Activated CD8-positive, alpha-beta T cell treated with anti-CD3 and anti-CD28 coated beads, Interleukin-2, amount 10 ng/mL, durations not matched to agents 7 days and 5 days (primary cell): Measurements from ENCODE around the gene ZNF282. TPM values are rescaled to one million over a fixed set of nuclear protein-coding genes. Genes with fewer than 3 reads are reported as not detected.

ENCODE experiments used
- ATAC-seq: fragments of 150-1000 bp; cut with Tn5 transposase; one replicate; pipeline ENCODE4 v1.10.0; 2021; ENCODE audit warnings: moderate library complexity
- CTCF ChIA-PET: fragments of 350-600 bp; sonication (Branson Sonifier 250); formaldehyde crosslinking; loops from one replicate; lab custom pipeline; 2021; ENCODE audit warnings: antibody characterized with exemption; lab: Charles Lee
- POLR2A ChIA-PET: fragments of 350-600 bp; sonication (Branson Sonifier 250); formaldehyde crosslinking; loops from one replicate; lab custom pipeline; 2021; ENCODE audit warnings: antibody characterized with exemption; lab: Charles Lee
- DNase-seq: peaks from one replicate; pipeline ENCODE4 v3.0.0-alpha.2; 2020
- H3K27ac Mint-ChIP-seq: one replicate; pipeline ENCODE4 v1.8.0; 2021; ENCODE audit warnings: mild to moderate bottlenecking, mixed read lengths
- H3K27me3 Mint-ChIP-seq: one replicate; pipeline ENCODE4 v1.8.0; 2021; ENCODE audit warnings: low read depth, mixed read lengths
- H3K36me3 Mint-ChIP-seq: one replicate; pipeline ENCODE4 v1.8.0; 2021; ENCODE audit warnings: low read depth, mixed read lengths
- H3K4me1 Mint-ChIP-seq: one replicate; pipeline ENCODE4 v1.8.0; 2021; ENCODE audit warnings: low read depth, mixed read lengths
- H3K4me3 Mint-ChIP-seq: one replicate; pipeline ENCODE4 v1.8.0; 2021; ENCODE audit warnings: mild to moderate bottlenecking, mixed read lengths
- H3K9me3 Mint-ChIP-seq: one replicate; pipeline ENCODE4 v1.8.0; 2022; ENCODE audit warnings: mixed read lengths; ENCODE audit not compliant: insufficient read depth
- total RNA-seq, 2 experiments: library from RNA; stranded (reverse); gene quantifications; one replicate each; pipeline ENCODE4 v1.2.3, GENCODE V29; 2021

The ZNF282 gene
- total RNA-seq, 2 experiments from 2014 or later = 28.4 to 30.6 TPM

- DNase-seq (no peak), ATAC-seq (no peak)
- Mint-ChIP-seq H3K4me1 (peaks cover 50% of the 10 kb centered on the region), H3K27me3 (no peaks in the 10 kb centered on the region), H3K4me3 (peak overlapping the region; percentile 83), H3K36me3 (peaks cover 25% of the 10 kb centered on the region), H3K9me3 (no peaks in the 10 kb centered on the region), H3K27ac (peak overlapping the region; percentile 78)
- ChIA-PET CTCF (interaction anchor here (0.6 to 2.5 kb wide), 16 partner anchors 8 to 431 kb away, joined by 3 to 22 read pairs (median 4); partner anchors contain the start of genes ZNF398 and ZNF783), POLR2A (interaction anchor here (0.8 to 2.5 kb wide), 5 partner anchors 9 to 69 kb away, joined by 3 to 16 read pairs (median 6); partner anchors contain the start of genes ZNF398 and ZNF425)
Observed at GRCh38 chr7:149194799-149195179, 557 bp upstream of the ZNF282 start.

- ChIA-PET POLR2A (interaction anchor here (0.7 to 2.5 kb wide), 5 partner anchors 8 to 1923 kb away, joined by 3 to 16 read pairs (median 4); partner anchors contain the start of gene ZNF398), CTCF (interaction anchor here (0.7 to 2.5 kb wide), 11 partner anchors 10 to 546 kb away, joined by 3 to 22 read pairs (median 5); partner anchors contain the start of genes ZNF398 and ZNF783)
- ATAC-seq = peak; percentile 17
- Mint-ChIP-seq H3K36me3 (peaks cover 36% of the 10 kb centered on the region), H3K4me3 (peak overlapping the region; percentile 87), H3K9me3 (no peaks in the 10 kb centered on the region), H3K27ac (peak overlapping the region; percentile 85), H3K27me3 (no peaks in the 10 kb centered on the region), H3K4me1 (peaks cover 48% of the 10 kb centered on the region)
- DNase-seq = peak; percentile 25
Observed at GRCh38 chr7:149196151-149196704, 882 bp downstream of the ZNF282 start.

DNA sequence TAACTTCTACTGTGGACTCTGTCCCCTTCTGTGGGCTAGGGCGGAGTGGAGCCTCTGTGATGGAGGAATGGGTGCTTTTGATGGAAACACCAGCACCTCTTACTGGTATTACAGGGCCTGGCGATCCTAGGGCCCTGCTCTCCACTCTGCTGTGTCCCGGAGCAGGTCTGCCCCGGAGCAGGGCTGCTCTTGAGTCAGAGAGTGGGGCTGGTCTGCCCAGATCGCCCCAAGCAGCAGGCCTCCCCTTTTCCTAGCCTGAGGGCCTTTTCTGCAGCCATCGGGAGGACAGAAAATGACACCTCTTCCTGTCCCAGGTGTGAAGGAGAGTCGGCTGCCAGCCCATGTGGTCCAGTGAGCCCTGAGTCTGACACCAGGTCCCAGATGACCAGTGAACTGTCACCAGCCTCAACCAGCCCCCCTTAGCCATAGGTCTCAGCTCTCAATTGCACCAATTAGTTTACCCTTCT, 1.4 kb downstream of the ZNF282 start:
- CTCF ChIA-PET = interaction anchor here (1.4 to 2.5 kb wide), 2 partner anchors 49 to 71 kb away, joined by 4 to 22 read pairs; partner anchors contain the start of gene ZNF398
- POLR2A ChIA-PET = interaction anchor here (0.7 to 2.5 kb wide), 2 partner anchors 49 to 1923 kb away, joined by 3 to 16 read pairs; partner anchors contain the start of gene ZNF398
- H3K36me3 Mint-ChIP-seq = peaks cover 39% of the 10 kb centered on the region

GRCh38 chr7:149197675-149198074, 2.3 kb downstream of the ZNF282 start:
- CTCF ChIA-PET = interaction anchor here (1.1 kb wide), 1 partner anchor 72 kb away, joined by 3 read pairs; no protein-coding TSS in a partner anchor
- no peak for ATAC-seq
- peaks cover 42% of the 10 kb centered on the region for H3K36me3 Mint-ChIP-seq

More for the DNA sequence above, 1.4 kb downstream of the ZNF282 start:
- ATAC-seq (peak; percentile 10), DNase-seq (no peak)
- Mint-ChIP-seq H3K27me3 (no peaks in the 10 kb centered on the region), H3K27ac (peak overlapping the region; percentile 85), H3K4me3 (peak overlapping the region; percentile 87), H3K4me1 (peaks cover 45% of the 10 kb centered on the region), H3K9me3 (no peaks in the 10 kb centered on the region)

GRCh38 chr7:149198161-149198816, 2.9 kb downstream of the ZNF282 start:
- Mint-ChIP-seq H3K4me3 (no peak overlapping the region), H3K36me3 (peaks cover 48% of the 10 kb centered on the region), H3K4me1 (peaks cover 53% of the 10 kb centered on the region), H3K9me3 (no peaks in the 10 kb centered on the region), H3K27ac (no peak overlapping the region), H3K27me3 (no peaks in the 10 kb centered on the region)
- POLR2A ChIA-PET = no interaction called here
- CTCF ChIA-PET = interaction anchor here (1.1 kb wide), 1 partner anchor 73 kb away, joined by 3 read pairs; no protein-coding TSS in a partner anchor
- no peak for DNase-seq
- ATAC-seq = no peak

More at GRCh38 chr7:149197675-149198074, 2.3 kb downstream of the ZNF282 start:
- Mint-ChIP-seq H3K4me3 (peak overlapping the region; percentile 87), H3K4me1 (peaks cover 47% of the 10 kb centered on the region), H3K27ac (no peak overlapping the region), H3K27me3 (no peaks in the 10 kb centered on the region), H3K9me3 (no peaks in the 10 kb centered on the region)
- POLR2A ChIA-PET = no interaction called here
- DNase-seq = no peak

- H3K4me1 Mint-ChIP-seq = peaks cover 53% of the 10 kb centered on the region
- peak overlapping the region; percentile 16 for H3K27ac Mint-ChIP-seq
- no peaks in the 10 kb centered on the region for H3K9me3 Mint-ChIP-seq
- H3K36me3 Mint-ChIP-seq = peaks cover 60% of the 10 kb centered on the region
- no peak for DNase-seq
- no peak for ATAC-seq
- POLR2A ChIA-PET = interaction anchor here (1.1 kb wide), 1 partner anchor 11 kb away, joined by 4 read pairs; no protein-coding TSS in a partner anchor
- no peaks in the 10 kb centered on the region for H3K27me3 Mint-ChIP-seq
- CTCF ChIA-PET = no interaction called here
- no peak overlapping the region for H3K4me3 Mint-ChIP-seq
Observed at GRCh38 chr7:149199234-149199995, 4.1 kb downstream of the ZNF282 start.

- H3K4me1 Mint-ChIP-seq = peaks cover 42% of the 10 kb centered on the region
- peak overlapping the region; percentile 76 for H3K27ac Mint-ChIP-seq
- H3K36me3 Mint-ChIP-seq = peaks cover 75% of the 10 kb centered on the region
- ATAC-seq = peak; percentile 47
- no peaks in the 10 kb centered on the region for H3K27me3 Mint-ChIP-seq
- H3K9me3 Mint-ChIP-seq = no peaks in the 10 kb centered on the region
- CTCF ChIA-PET = no interaction called here
- no peak for DNase-seq
- no peak overlapping the region for H3K4me3 Mint-ChIP-seq
- POLR2A ChIA-PET = no interaction called here
Observed at GRCh38 chr7:149202831-149203231, 7.5 kb downstream of the ZNF282 start.

DNA sequence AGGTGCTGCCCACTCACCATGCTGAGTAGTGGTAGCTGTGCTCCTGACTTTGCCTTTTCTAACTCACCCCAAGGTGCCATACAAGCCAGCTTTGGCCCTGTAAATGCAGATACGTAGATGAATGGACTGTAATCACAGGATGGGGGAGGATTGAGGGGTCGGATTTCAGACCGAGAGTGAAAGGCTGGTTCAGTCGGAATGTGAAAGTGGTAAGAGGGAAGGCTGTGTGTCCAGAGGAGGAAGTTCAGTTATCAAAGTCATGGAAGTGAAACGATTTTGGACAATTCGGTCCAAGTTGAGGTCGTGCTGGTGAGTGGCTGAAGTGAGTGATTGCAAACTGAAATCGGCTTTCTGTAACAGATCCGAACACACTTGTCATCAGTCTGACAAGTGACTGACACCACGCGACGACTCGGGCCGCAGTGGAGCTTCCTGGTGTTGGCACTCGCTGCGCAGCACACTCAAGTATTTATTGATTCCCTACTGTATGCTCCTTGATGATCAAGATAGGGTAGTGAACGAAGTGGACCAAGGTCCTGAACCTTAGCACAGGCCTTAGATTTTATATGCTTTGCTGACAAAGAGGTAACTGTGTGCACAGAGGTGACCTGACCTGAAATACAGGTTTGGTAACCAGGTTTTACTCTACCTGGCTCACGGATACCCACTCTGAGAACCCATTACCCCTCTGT, 10.5 kb downstream of the ZNF282 start:
- DNase-seq = no peak
- no peak for ATAC-seq
- POLR2A ChIA-PET = no interaction called here
- CTCF ChIA-PET = interaction anchor here (2.6 kb wide), 1 partner anchor 11 kb away, joined by 8 read pairs; the partner anchor contains the start of gene ZNF282
- peaks cover 71% of the 10 kb centered on the region for H3K36me3 Mint-ChIP-seq
- H3K4me1 Mint-ChIP-seq = peaks cover 31% of the 10 kb centered on the region
- H3K4me3 Mint-ChIP-seq = no peak overlapping the region
- no peaks in the 10 kb centered on the region for H3K27me3 Mint-ChIP-seq
- H3K9me3 Mint-ChIP-seq = no peaks in the 10 kb centered on the region
- no peak overlapping the region for H3K27ac Mint-ChIP-seq

GRCh38 chr7:149207324-149208035, 12.1 kb downstream of the ZNF282 start:
- Mint-ChIP-seq H3K27me3 (no peaks in the 10 kb centered on the region), H3K27ac (no peak overlapping the region), H3K4me3 (no peak overlapping the region), H3K4me1 (peaks cover 23% of the 10 kb centered on the region), H3K9me3 (no peaks in the 10 kb centered on the region), H3K36me3 (peaks cover 73% of the 10 kb centered on the region)
- ATAC-seq (no peak), DNase-seq (no peak)
- ChIA-PET CTCF (interaction anchor here (1.3 kb wide), 1 partner anchor 12 kb away, joined by 6 read pairs; the partner anchor contains the start of gene ZNF282), POLR2A (no interaction called here)

DNA sequence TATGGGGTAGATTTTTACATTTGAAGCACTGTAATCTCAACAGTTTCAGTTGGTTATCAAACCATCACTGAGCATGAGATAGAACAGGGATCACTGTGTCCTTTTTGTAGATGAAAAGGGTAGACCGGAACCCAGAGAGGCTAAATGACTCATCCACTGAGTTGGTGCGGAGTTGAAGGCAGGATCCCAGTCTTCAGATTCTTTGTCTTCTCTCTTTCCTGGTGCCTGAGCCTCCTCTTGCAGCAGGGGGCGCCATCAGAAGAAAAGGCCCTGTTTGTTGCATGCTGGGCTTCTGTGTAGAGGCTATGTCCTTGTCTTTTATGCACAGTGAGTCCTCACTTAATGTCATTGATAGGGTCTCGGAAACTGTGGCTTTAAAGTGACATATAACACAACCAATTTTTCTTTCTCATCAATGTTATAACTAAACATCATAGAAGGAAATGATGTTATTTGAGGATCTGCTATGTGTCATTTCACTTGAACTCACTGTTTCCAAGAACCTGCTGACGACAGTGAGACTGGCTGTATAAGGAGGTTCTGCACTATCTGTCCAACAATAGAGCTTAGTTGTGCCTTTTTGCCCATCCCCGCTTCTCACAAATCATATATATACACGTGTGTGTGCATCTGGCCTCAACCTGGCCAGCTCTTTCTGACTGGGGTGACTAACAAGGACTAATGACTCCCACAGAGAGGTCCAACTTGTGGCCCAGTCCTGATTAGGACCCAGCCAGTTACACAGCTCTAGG, 14.3 kb downstream of the ZNF282 start:
- CTCF ChIA-PET = interaction anchor here (0.8 to 1.2 kb wide), 2 partner anchors 19 to 22 kb away, joined by 3 read pairs; no protein-coding TSS in a partner anchor
- ATAC-seq (peak; percentile 86), DNase-seq (peak; percentile 75)
- Mint-ChIP-seq H3K4me1 (peaks cover 15% of the 10 kb centered on the region), H3K27me3 (no peaks in the 10 kb centered on the region), H3K36me3 (peaks cover 67% of the 10 kb centered on the region), H3K9me3 (no peaks in the 10 kb centered on the region), H3K4me3 (no peak overlapping the region), H3K27ac (peak overlapping the region; percentile 39)
- POLR2A ChIA-PET = interaction anchor here (1.1 kb wide), 1 partner anchor 14 kb away, joined by 3 read pairs; the partner anchor contains the start of gene ZNF282
